Measurements from ENCODE around the gene SRGAP3. TPM values are rescaled to one million over a fixed set of nuclear protein-coding genes. Genes with fewer than 3 reads are reported as not detected.

The SRGAP3 gene
- total and polyA plus RNA-seq, 10 of the 15 experiments (the other 5 are each of a cell fraction or from before 2014, with no cell fraction given) = 0.32 to 1.7 (median 0.99) TPM

DNA sequence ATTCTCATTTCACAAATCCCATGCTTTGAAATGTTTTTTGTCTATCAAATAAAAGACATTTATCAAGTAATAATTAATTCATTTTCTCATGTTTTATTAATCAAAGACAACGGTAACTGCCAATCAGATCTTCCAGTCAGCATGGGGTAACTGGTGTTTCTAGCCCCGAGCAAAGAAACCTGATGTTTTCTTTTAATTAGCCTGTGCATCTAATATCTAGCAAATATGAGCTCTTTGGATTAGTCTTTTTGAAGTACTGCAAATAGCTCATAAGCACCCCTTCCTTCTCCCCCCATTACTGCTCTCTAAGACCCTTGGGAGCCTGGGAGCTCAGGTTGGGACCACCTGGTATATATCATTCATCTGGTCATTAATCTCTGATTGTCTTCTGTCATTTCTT, 43.1 kb upstream of the SRGAP3 start:
- in situ Hi-C loops (cut with MboI) (no loop called here), intact Hi-C loops (cut with micrococcal nuclease; ENCODE audit: unreplicated experiment) (no loop called here)
- DNase-seq (ENCODE audit: low read depth, low spot score) = no peak
- H2AFZ ChIP-seq (ENCODE audit: control insufficient read depth, low read depth, low read length) = no peak overlapping the region
- TF ChIP-seq CBFB (IDR thresholded peaks at IDR 0.05; ENCODE audit: low read depth) = no peak
- TF ChIP-seq, protein P1, sequence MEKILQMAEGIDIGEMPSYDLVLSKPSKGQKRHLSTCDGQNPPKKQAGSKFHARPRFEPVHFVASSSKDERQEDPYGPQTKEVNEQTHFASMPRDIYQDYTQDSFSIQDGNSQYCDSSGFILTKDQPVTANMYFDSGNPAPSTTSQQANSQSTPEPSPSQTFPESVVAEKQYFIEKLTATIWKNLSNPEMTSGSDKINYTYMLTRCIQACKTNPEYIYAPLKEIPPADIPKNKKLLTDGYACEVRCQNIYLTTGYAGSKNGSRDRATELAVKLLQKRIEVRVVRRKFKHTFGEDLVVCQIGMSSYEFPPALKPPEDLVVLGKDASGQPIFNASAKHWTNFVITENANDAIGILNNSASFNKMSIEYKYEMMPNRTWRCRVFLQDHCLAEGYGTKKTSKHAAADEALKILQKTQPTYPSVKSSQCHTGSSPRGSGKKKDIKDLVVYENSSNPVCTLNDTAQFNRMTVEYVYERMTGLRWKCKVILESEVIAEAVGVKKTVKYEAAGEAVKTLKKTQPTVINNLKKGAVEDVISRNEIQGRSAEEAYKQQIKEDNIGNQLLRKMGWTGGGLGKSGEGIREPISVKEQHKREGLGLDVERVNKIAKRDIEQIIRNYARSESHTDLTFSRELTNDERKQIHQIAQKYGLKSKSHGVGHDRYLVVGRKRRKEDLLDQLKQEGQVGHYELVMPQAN (conservative IDR thresholded peaks at IDR 0.05) = no peak
- TF ChIP-seq CBX3 (IDR thresholded peaks at IDR 0.05; ENCODE audit: borderline replicate concordance, low read depth) = no peak
- TF ChIP-seq FOXM1 (IDR thresholded peaks at IDR 0.05; ENCODE audit: low read depth, low read length) = no peak
- no peak for TF ChIP-seq HDAC6 (IDR thresholded peaks at IDR 0.05; ENCODE audit: unreplicated experiment)
- no peaks in the 10 kb centered on the region for H3K9me3 ChIP-seq (replicated peaks; ENCODE audit: control insufficient read depth, insufficient read depth, low read length)
- H3K27ac ChIP-seq (ENCODE audit: control insufficient read depth, insufficient read depth) = no peak overlapping the region
- ChIA-PET POLR2A (no interaction called here), SMC1A (ENCODE audit: uncharacterized antibody, unreplicated experiment) (no interaction called here), RAD21 (ENCODE audit: unreplicated experiment) (no interaction called here), CTCF (no interaction called here)
- H3K36me3 ChIP-seq (ENCODE audit: control insufficient read depth in 2 of 2, insufficient read depth in 2 of 2, low read length in 1 of 2) = no peaks in the 10 kb centered on the region
- no peak for ATAC-seq
- FAIRE-seq = no peak
- no peaks in the 10 kb centered on the region for H3K4me1 ChIP-seq (ENCODE audit: control insufficient read depth, insufficient read depth, low read length)
- H3K4me2 ChIP-seq (ENCODE audit: control insufficient read depth, insufficient read depth) = no peak overlapping the region
- no peaks in the 10 kb centered on the region for H3K27me3 ChIP-seq (replicated peaks in 1 of 2; ENCODE audit: control insufficient read depth in 2 of 2, insufficient read depth in 2 of 2, low read length in 1 of 2)
- BruUV-seq (replicated peaks) = no TSS peak
- H3K4me3 ChIP-seq = no peak overlapping the region
- H3K9ac ChIP-seq (ENCODE audit: control insufficient read depth, insufficient read depth, low read length) = no peak overlapping the region
- WGBS (ENCODE audit: insufficient coverage, insufficient replicate concordance, low lambda C conversion rate, missing lambda C conversion rate) = 17% methylated on average over 2 of the region's 2 CpGs
- no peaks in the 10 kb centered on the region for H4K20me1 ChIP-seq (ENCODE audit: control insufficient read depth, insufficient read depth)
- no peaks in the 10 kb centered on the region for H3K79me2 ChIP-seq (ENCODE audit: control insufficient read depth, insufficient read depth, low read length)

DNA sequence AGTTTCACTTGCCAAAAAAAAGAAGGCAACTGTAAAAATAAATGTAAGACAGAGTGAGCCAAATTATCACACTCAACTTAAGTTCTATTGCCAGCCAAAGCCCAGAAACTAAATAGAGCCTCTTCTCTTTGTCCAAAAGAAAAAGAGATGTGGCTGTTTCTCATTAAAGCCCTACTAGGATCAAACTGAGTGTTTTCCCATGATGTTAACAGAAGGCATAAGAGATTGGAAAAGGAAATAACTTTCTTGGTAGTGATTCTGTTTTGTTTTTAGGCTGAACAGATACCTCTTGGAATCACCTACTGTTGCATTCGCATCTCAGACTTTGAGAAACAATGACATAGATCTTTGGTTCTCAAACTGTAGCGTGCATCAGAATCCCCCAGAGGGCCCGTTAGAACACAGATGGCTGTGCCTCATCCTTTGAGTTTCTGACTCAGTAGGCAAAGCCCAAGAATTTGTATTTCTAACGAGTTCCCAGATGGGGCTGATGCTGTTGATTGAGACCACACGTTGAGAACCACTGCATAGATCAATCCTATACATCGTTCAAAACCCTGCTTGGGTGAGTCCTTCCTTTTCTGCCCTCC, 42.5 kb upstream of the SRGAP3 start:
- DNase-seq (ENCODE audit: low read depth, low spot score) (no peak), ATAC-seq (no peak), FAIRE-seq (no peak)
- Histone ChIP-seq H3K9ac (ENCODE audit: control insufficient read depth, insufficient read depth, low read length) (no peak overlapping the region), H3K4me2 (ENCODE audit: control insufficient read depth, insufficient read depth) (no peak overlapping the region), H3K4me1 (ENCODE audit: control insufficient read depth, insufficient read depth, low read length) (no peaks in the 10 kb centered on the region), H3K36me3 (ENCODE audit: control insufficient read depth in 2 of 2, insufficient read depth in 2 of 2, low read length in 1 of 2) (no peaks in the 10 kb centered on the region), H3K79me2 (ENCODE audit: control insufficient read depth, insufficient read depth, low read length) (no peaks in the 10 kb centered on the region), H2AFZ (ENCODE audit: control insufficient read depth, low read depth, low read length) (no peak overlapping the region), H3K27ac (ENCODE audit: control insufficient read depth, insufficient read depth) (no peak overlapping the region), H3K27me3 (replicated peaks in 1 of 2; ENCODE audit: control insufficient read depth in 2 of 2, insufficient read depth in 2 of 2, low read length in 1 of 2) (no peaks in the 10 kb centered on the region), H3K4me3 (no peak overlapping the region), H4K20me1 (ENCODE audit: control insufficient read depth, insufficient read depth) (no peaks in the 10 kb centered on the region), H3K9me3 (replicated peaks; ENCODE audit: control insufficient read depth, insufficient read depth, low read length) (no peaks in the 10 kb centered on the region)
- TF ChIP-seq ZNF622 (IDR thresholded peaks at IDR 0.05) = no peak
- SMC1A ChIA-PET (ENCODE audit: uncharacterized antibody, unreplicated experiment) = no interaction called here
- RAD21 ChIA-PET (ENCODE audit: unreplicated experiment) = no interaction called here
- 18% methylated on average over 6 of the region's 6 CpGs for WGBS (ENCODE audit: insufficient coverage, insufficient replicate concordance, low lambda C conversion rate, missing lambda C conversion rate)
- CTCF ChIA-PET = no interaction called here
- POLR2A ChIA-PET = no interaction called here
- intact Hi-C loops (cut with micrococcal nuclease; ENCODE audit: unreplicated experiment) = no loop called here
- in situ Hi-C loops (cut with MboI) = no loop called here
- no TSS peak for BruUV-seq (replicated peaks)
